WTC11 (cell line): Measurements from ENCODE around the gene IL21R. TPM values are rescaled to one million over a fixed set of nuclear protein-coding genes. Genes with fewer than 3 reads are reported as not detected.

Experiments used
- ATAC-seq: fragments of 200-7000 bp; cut with Tn5 transposase; 2 replicates; pipeline ENCODE4 v1.10.0; 2021; ENCODE audit warnings: mild to moderate bottlenecking, moderate library complexity
- CTCF ChIA-PET: fragments of 300-600 bp; sonication (Branson Sonifier 250); formaldehyde crosslinking; loops from one replicate; lab custom pipeline; 2021; ENCODE audit warnings: antibody characterized with exemption; lab: Charles Lee
- POLR2A ChIA-PET: fragments of 350-600 bp; sonication (Branson Sonifier 250); formaldehyde crosslinking; loops from one replicate; lab custom pipeline; 2021; ENCODE audit warnings: antibody characterized with exemption; lab: Charles Lee
- DNase-seq: peaks from one replicate; pipeline ENCODE4 v3.0.0; 2021; ENCODE audit warnings: low spot score
- H3K27ac Mint-ChIP-seq: 2 replicates; pipeline ENCODE4 v1.8.0; 2021; ENCODE audit warnings: mixed read lengths
- H3K27me3 Mint-ChIP-seq: 2 replicates; pipeline ENCODE4 v1.8.0; 2021; ENCODE audit warnings: low read depth, mild to moderate bottlenecking, moderate library complexity, mixed read lengths
- H3K36me3 Mint-ChIP-seq: 2 replicates; pipeline ENCODE4 v1.8.0; 2021; ENCODE audit warnings: mixed read lengths
- H3K4me1 Mint-ChIP-seq: 2 replicates; pipeline ENCODE4 v1.8.0; 2022; ENCODE audit warnings: mixed read lengths
- H3K4me3 Mint-ChIP-seq: 2 replicates; pipeline ENCODE4 v1.8.0; 2021; ENCODE audit warnings: mild to moderate bottlenecking, moderate library complexity, mixed read lengths
- H3K9me3 Mint-ChIP-seq: 2 replicates; pipeline ENCODE4 v1.8.0; 2021; ENCODE audit warnings: mixed read lengths
- CREB1 ChIP-seq: sonication (generic); formaldehyde crosslinking; IDR thresholded peaks from 2 replicates; pipeline ENCODE4 v1.8.0; 2023; ENCODE audit warnings: mild to moderate bottlenecking, missing genetic modification reagents
- GTF2I ChIP-seq: fragments of 250-450 bp; sonication (Bioruptor Pico); conservative IDR thresholded peaks from 2 replicates; pipeline ENCODE4 v1.4.0; 2021; ENCODE audit warnings: mild to moderate bottlenecking
- MLX ChIP-seq: sonication (generic); formaldehyde crosslinking; IDR thresholded peaks from 2 replicates; pipeline ENCODE4 v1.8.1; 2023; ENCODE audit warnings: mild to moderate bottlenecking, missing genetic modification reagents, moderate library complexity
- MYBL2 ChIP-seq: sonication (generic); formaldehyde crosslinking; IDR thresholded peaks from 2 replicates; pipeline ENCODE4 v1.8.1; 2023; ENCODE audit warnings: mild to moderate bottlenecking, moderate library complexity, missing genetic modification reagents
- OVOL2 ChIP-seq: fragments of 250-450 bp; sonication (Bioruptor Pico); IDR thresholded peaks from 2 replicates; pipeline ENCODE4 v1.9.0; 2021; ENCODE audit warnings: mild to moderate bottlenecking, borderline replicate concordance
- RELA ChIP-seq: sonication (generic); formaldehyde crosslinking; IDR thresholded peaks from 2 replicates; pipeline ENCODE4 v1.8.1; 2022; ENCODE audit warnings: missing genetic modification reagents, mild to moderate bottlenecking, borderline replicate concordance
- SMAD4 ChIP-seq: sonication (generic); formaldehyde crosslinking; IDR thresholded peaks from 2 replicates; pipeline ENCODE4 v1.8.0; 2022; ENCODE audit warnings: mild to moderate bottlenecking, missing genetic modification reagents
- TCF7 ChIP-seq: sonication (generic); formaldehyde crosslinking; IDR thresholded peaks from 2 replicates; pipeline ENCODE4 v1.8.0; 2022; ENCODE audit warnings: mild to moderate bottlenecking, low read depth, missing genetic modification reagents, moderate library complexity
- ZBTB43 ChIP-seq: sonication (generic); formaldehyde crosslinking; IDR thresholded peaks from 2 replicates; pipeline ENCODE4 v1.8.1; 2023; ENCODE audit warnings: mild to moderate bottlenecking, missing genetic modification reagents
- ZMAT4 ChIP-seq: fragments of 250-450 bp; sonication (Bioruptor Pico); IDR thresholded peaks from 2 replicates; pipeline ENCODE4 v1.9.0; 2021; ENCODE audit warnings: mild to moderate bottlenecking
- ZNF263 ChIP-seq: sonication (generic); formaldehyde crosslinking; IDR thresholded peaks from 2 replicates; pipeline ENCODE4 v1.8.1; 2022; ENCODE audit warnings: low read depth, mild to moderate bottlenecking, moderate library complexity, missing genetic modification reagents
- ZNF281 ChIP-seq: sonication (generic); formaldehyde crosslinking; IDR thresholded peaks from 2 replicates; pipeline ENCODE4 v1.8.0; 2023; ENCODE audit warnings: mild to moderate bottlenecking, missing genetic modification reagents
- ZNF416 ChIP-seq: fragments of 250-450 bp; sonication (Bioruptor Pico); IDR thresholded peaks from 2 replicates; pipeline ENCODE4 v1.9.0; 2021; ENCODE audit warnings: mild to moderate bottlenecking, inconsistent platforms
- total RNA-seq: library from RNA; stranded (reverse); gene quantifications from 3 replicates; pipeline ENCODE4 v1.2.3, GENCODE V29; 2021
- TF ChIP-seq, protein P1 (sequence below): sonication (generic); formaldehyde crosslinking; IDR thresholded peaks from 2 replicates; pipeline ENCODE4 v1.8.1; 2023; ENCODE audit warnings: mild to moderate bottlenecking, missing genetic modification reagents, moderate library complexity

Gene IL21R
- total RNA-seq, 1 experiment from 2014 or later, result 0.70 TPM

- no peak for DNase-seq
- TF ChIP-seq RELA (CRISPR knock-in tag), result no peak
- no peak for TF ChIP-seq CREB1
- TF ChIP-seq, protein P1, sequence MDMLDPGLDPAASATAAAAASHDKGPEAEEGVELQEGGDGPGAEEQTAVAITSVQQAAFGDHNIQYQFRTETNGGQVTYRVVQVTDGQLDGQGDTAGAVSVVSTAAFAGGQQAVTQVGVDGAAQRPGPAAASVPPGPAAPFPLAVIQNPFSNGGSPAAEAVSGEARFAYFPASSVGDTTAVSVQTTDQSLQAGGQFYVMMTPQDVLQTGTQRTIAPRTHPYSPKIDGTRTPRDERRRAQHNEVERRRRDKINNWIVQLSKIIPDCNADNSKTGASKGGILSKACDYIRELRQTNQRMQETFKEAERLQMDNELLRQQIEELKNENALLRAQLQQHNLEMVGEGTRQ (CRISPR knock-in tag), result no peak
- TF ChIP-seq, all 79 proteins: peak for 0
- H3K9me3 Mint-ChIP-seq, result peaks cover 17% of the 10 kb centered on the region
- ChIA-PET POLR2A (no interaction called here), CTCF (interaction anchor here (1.1 to 1.3 kb wide), 2 partner anchors 11 to 200 kb away, joined by 4 to 6 read pairs; no protein-coding TSS in a partner anchor)
- no peaks in the 10 kb centered on the region for H3K4me1 Mint-ChIP-seq
- no peak overlapping the region for H3K4me3 Mint-ChIP-seq
- H3K36me3 Mint-ChIP-seq, result no peaks in the 10 kb centered on the region
- H3K27ac Mint-ChIP-seq, result 0 out of 2 replicates have a peak overlapping the region, but pooled peaks have one; percentile 4
- no peaks in the 10 kb centered on the region; the same call in 1 of the 2 replicates for H3K27me3 Mint-ChIP-seq
- no peak for ATAC-seq
These were observed 23.0 kb upstream of the IL21R start for GRCh38 chr16:27378871-27379481.

GRCh38 chr16:27379919-27380318, 22.1 kb upstream of the IL21R start:
- ChIA-PET CTCF (interaction anchor here (1.3 kb wide), 1 partner anchor 12 kb away, joined by 4 read pairs; no protein-coding TSS in a partner anchor), POLR2A (no interaction called here)
- Mint-ChIP-seq H3K27me3 (no peaks in the 10 kb centered on the region; the same call in 1 of the 2 replicates), H3K4me1 (no peaks in the 10 kb centered on the region), H3K27ac (no peak overlapping the region), H3K36me3 (no peaks in the 10 kb centered on the region), H3K9me3 (peaks cover 24% of the 10 kb centered on the region), H3K4me3 (no peak overlapping the region)
- no peak for ATAC-seq
- no peak for DNase-seq
- TF ChIP-seq SMAD4 (no peak), ZNF416 (CRISPR knock-in tag) (no peak)

GRCh38 chr16:27381236-27381635, 20.7 kb upstream of the IL21R start:
- ChIA-PET POLR2A (no interaction called here), CTCF (interaction anchor here (1.3 kb wide), 1 partner anchor 13 kb away, joined by 4 read pairs; no protein-coding TSS in a partner anchor)
- Mint-ChIP-seq H3K36me3 (no peaks in the 10 kb centered on the region), H3K27me3 (no peaks in the 10 kb centered on the region; the same call in 1 of the 2 replicates), H3K9me3 (peaks cover 24% of the 10 kb centered on the region), H3K4me3 (no peak overlapping the region), H3K4me1 (no peaks in the 10 kb centered on the region), H3K27ac (no peak overlapping the region)
- no peak for TF ChIP-seq ZNF263
- no peak for TF ChIP-seq MLX (CRISPR knock-in tag)
- TF ChIP-seq OVOL2, result no peak
- no peak for TF ChIP-seq GTF2I
- no peak for TF ChIP-seq TCF7 (CRISPR knock-in tag)
- TF ChIP-seq SMAD4, result no peak
- no peak for TF ChIP-seq ZMAT4 (CRISPR knock-in tag)
- no peak for TF ChIP-seq ZBTB43 (CRISPR knock-in tag)
- TF ChIP-seq ZNF281 (CRISPR knock-in tag), result no peak
- no peak for TF ChIP-seq MYBL2 (CRISPR knock-in tag)
- no peak for DNase-seq
- no peak for ATAC-seq
